Measurements from ENCODE around the gene LZTFL1. TPM values are rescaled to one million over a fixed set of nuclear protein-coding genes. Genes with fewer than 3 reads are reported as not detected.

LZTFL1 gene
- total and polyA plus RNA-seq, 2 donors (not counting 3 experiments of a cell fraction or from before 2014, with no cell fraction given): 18.2 to 26.1 TPM

GRCh38 chr3:45795882-45796765 lies 45.8 kb downstream of the LZTFL1 start, which contains the start of gene SLC6A20:
Gene SLC6A20, minus strand, starts transcription at chr3:45796536. Its CDS starts 117 bp downstream, at chr3:45796419.
- BruUV-seq (replicated peaks): no TSS peak
- TF ChIP-seq, protein P1, sequence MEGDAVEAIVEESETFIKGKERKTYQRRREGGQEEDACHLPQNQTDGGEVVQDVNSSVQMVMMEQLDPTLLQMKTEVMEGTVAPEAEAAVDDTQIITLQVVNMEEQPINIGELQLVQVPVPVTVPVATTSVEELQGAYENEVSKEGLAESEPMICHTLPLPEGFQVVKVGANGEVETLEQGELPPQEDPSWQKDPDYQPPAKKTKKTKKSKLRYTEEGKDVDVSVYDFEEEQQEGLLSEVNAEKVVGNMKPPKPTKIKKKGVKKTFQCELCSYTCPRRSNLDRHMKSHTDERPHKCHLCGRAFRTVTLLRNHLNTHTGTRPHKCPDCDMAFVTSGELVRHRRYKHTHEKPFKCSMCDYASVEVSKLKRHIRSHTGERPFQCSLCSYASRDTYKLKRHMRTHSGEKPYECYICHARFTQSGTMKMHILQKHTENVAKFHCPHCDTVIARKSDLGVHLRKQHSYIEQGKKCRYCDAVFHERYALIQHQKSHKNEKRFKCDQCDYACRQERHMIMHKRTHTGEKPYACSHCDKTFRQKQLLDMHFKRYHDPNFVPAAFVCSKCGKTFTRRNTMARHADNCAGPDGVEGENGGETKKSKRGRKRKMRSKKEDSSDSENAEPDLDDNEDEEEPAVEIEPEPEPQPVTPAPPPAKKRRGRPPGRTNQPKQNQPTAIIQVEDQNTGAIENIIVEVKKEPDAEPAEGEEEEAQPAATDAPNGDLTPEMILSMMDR (IDR thresholded peaks at IDR 0.05; ENCODE audit: extremely low read depth in 1 of 2, insufficient read depth in 1 of 2, low read depth in 1 of 2, low read length in 2 of 2): no peak
- TF ChIP-seq EZH2 (IDR thresholded peaks at IDR 0.05; ENCODE audit: borderline replicate concordance, low read depth, low read length, severe bottlenecking): peak; percentile 90
- H3K4me1 ChIP-seq (ENCODE audit: control insufficient read depth, extremely low read depth, insufficient read depth, low read length): peaks cover 8% of the 10 kb centered on the region
- FAIRE-seq (no peak), DNase-seq (ENCODE audit: low read depth, low spot score) (no peak)
- no peaks in the 10 kb centered on the region for H4K20me1 ChIP-seq (replicated peaks; ENCODE audit: control insufficient read depth, extremely low read depth, insufficient read depth, low read length)
- H3K27me3 ChIP-seq (ENCODE audit: control insufficient read depth in 2 of 2, insufficient read depth in 2 of 2, low read length in 2 of 2): peaks cover 53 to 59% of the 10 kb centered on the region in 2 experiments
- intact Hi-C loops (cut with micrococcal nuclease) (no loop called here), dilution Hi-C loops (cut with MboI; ENCODE audit: extremely low pct_ligation_motif_present, low sequenced_read_pairs) (no loop called here)
- peak within 1 kb of the TSS in 1 of 3 experiments; percentile 14 for H3K4me3 ChIP-seq (replicated peaks in 1 of 3; ENCODE audit: insufficient read depth in 1 of 3, low read depth in 1 of 3, low read length in 3 of 3)
- no peak within 1 kb of the TSS for H3K9ac ChIP-seq (replicated peaks; ENCODE audit: extremely low read depth, insufficient read depth, low read length)
- ChIA-PET POLR2A (no interaction called here), CTCF (interaction anchor here (1.6 kb wide), 1 partner anchor 35 kb away, joined by 4 read pairs; no protein-coding TSS in a partner anchor)
- no peaks in the 10 kb centered on the region for H3K9me3 ChIP-seq (replicated peaks; ENCODE audit: control insufficient read depth, insufficient read depth, low read length)
- H3K27ac ChIP-seq (ENCODE audit: insufficient read depth, low read depth, low read length): no peak within 1 kb of the TSS
- H3K36me3 ChIP-seq (ENCODE audit: control insufficient read depth in 2 of 2, extremely low read depth in 1 of 2, insufficient read depth in 2 of 2, low read length in 2 of 2): no peaks in the 10 kb centered on the region
- peak within 1 kb of the TSS; percentile 61 for H2AFZ ChIP-seq (ENCODE audit: low read depth, low read length)
- peak within 1 kb of the TSS; percentile 32 for H3K4me2 ChIP-seq (ENCODE audit: insufficient read depth, low read length)
- no peaks in the 10 kb centered on the region for H3K9me1 ChIP-seq (replicated peaks; ENCODE audit: control insufficient read depth, extremely low read depth, insufficient read depth, low read length)
- no peaks in the 10 kb centered on the region for H3K79me2 ChIP-seq (ENCODE audit: control insufficient read depth, insufficient read depth, low read length)

DNA sequence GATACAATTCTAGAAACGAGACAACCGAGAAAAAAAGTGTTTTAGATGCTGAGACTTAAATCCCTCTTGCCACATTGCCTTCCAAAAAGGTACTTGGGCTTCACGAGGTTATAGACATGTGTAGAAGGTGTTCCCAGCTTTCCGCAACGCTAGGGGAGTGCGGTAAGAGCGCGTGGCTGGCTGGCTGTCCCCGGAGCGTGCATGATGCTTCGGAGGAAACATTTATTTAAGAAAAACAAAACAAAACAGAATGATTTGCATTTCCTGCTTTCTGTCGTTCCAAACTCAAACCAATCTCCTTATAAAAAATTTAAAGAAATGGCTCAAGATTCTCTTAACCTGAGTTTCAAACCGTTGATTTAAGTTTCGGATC lies 46.4 kb downstream of the LZTFL1 start:
- DNase-seq (ENCODE audit: low read depth, low spot score): peak; percentile 12
- ChIA-PET POLR2A (no interaction called here), CTCF (no interaction called here)

More for the DNA sequence above, 46.4 kb downstream of the LZTFL1 start:
- Histone ChIP-seq H3K9ac (replicated peaks; ENCODE audit: extremely low read depth, insufficient read depth, low read length) (no peak overlapping the region), H3K79me2 (ENCODE audit: control insufficient read depth, insufficient read depth, low read length) (no peaks in the 10 kb centered on the region), H4K20me1 (replicated peaks; ENCODE audit: control insufficient read depth, extremely low read depth, insufficient read depth, low read length) (no peaks in the 10 kb centered on the region), H2AFZ (ENCODE audit: low read depth, low read length) (no peak overlapping the region), H3K27me3 (ENCODE audit: control insufficient read depth in 2 of 2, insufficient read depth in 2 of 2, low read length in 2 of 2) (peaks cover 53 to 62% of the 10 kb centered on the region in 2 experiments), H3K4me1 (ENCODE audit: control insufficient read depth, extremely low read depth, insufficient read depth, low read length) (peaks cover 8% of the 10 kb centered on the region), H3K9me1 (replicated peaks; ENCODE audit: control insufficient read depth, extremely low read depth, insufficient read depth, low read length) (no peaks in the 10 kb centered on the region), H3K9me3 (replicated peaks; ENCODE audit: control insufficient read depth, insufficient read depth, low read length) (no peaks in the 10 kb centered on the region), H3K4me2 (ENCODE audit: insufficient read depth, low read length) (peak overlapping the region; percentile 32), H3K27ac (ENCODE audit: insufficient read depth, low read depth, low read length) (no peak overlapping the region), H3K36me3 (ENCODE audit: control insufficient read depth in 2 of 2, extremely low read depth in 1 of 2, insufficient read depth in 2 of 2, low read length in 2 of 2) (no peaks in the 10 kb centered on the region), H3K4me3 (replicated peaks in 1 of 3; ENCODE audit: insufficient read depth in 1 of 3, low read depth in 1 of 3, low read length in 3 of 3) (no peak overlapping the region)
- BruUV-seq (replicated peaks): no TSS peak
- TF ChIP-seq, protein P2, sequence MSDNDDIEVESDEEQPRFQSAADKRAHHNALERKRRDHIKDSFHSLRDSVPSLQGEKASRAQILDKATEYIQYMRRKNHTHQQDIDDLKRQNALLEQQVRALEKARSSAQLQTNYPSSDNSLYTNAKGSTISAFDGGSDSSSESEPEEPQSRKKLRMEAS (IDR thresholded peaks at IDR 0.05; ENCODE audit: insufficient read depth, insufficient read length): no peak
- TF ChIP-seq POLR2A (IDR thresholded peaks at IDR 0.05; ENCODE audit: low read depth, low read length): no peak
- dilution Hi-C loops (cut with MboI; ENCODE audit: extremely low pct_ligation_motif_present, low sequenced_read_pairs) (no loop called here), intact Hi-C loops (cut with micrococcal nuclease) (no loop called here)
- FAIRE-seq: peak; percentile 66
